ENCODE results near the gene MIPOL1. TPM values are rescaled to one million over a fixed set of nuclear protein-coding genes. Genes with fewer than 3 reads are reported as not detected.

The MIPOL1 gene
- total and polyA plus RNA-seq, 2 of the 13 experiments (the other 11 are each of a cell fraction or from before 2014, with no cell fraction given): 8.6 to 34.2 TPM

- TF ChIP-seq CSRNP2 (CRISPR knock-in tag; conservative IDR thresholded peaks at IDR 0.05; ENCODE audit: low read depth) (no peak), ZNF709 (CRISPR knock-in tag; IDR thresholded peaks at IDR 0.05) (no peak), ZNF33A (CRISPR knock-in tag; IDR thresholded peaks at IDR 0.05; ENCODE audit: borderline replicate concordance) (no peak), ZNF317 (CRISPR knock-in tag; IDR thresholded peaks at IDR 0.05) (no peak), ATF5 (CRISPR knock-in tag; IDR thresholded peaks at IDR 0.05; ENCODE audit: low read depth) (no peak), CCAR2 (optimal IDR thresholded peaks at IDR 0.05; ENCODE audit: low read depth, low read length) (no peak), ZNF549 (CRISPR knock-in tag; IDR thresholded peaks at IDR 0.05) (no peak), SATB2 (CRISPR knock-in tag; IDR thresholded peaks at IDR 0.05) (no peak), MXI1 (IDR thresholded peaks at IDR 0.05; ENCODE audit: borderline replicate concordance, low read depth, low read length) (no peak), TCF7 (IDR thresholded peaks at IDR 0.05; ENCODE audit: low read depth) (no peak), NCOA2 (CRISPR knock-in tag; IDR thresholded peaks at IDR 0.05) (no peak), ZNF207 (IDR thresholded peaks at IDR 0.05; ENCODE audit: borderline replicate concordance) (no peak), AHR (CRISPR knock-in tag; IDR thresholded peaks at IDR 0.05) (no peak), JDP2 (CRISPR knock-in tag; IDR thresholded peaks at IDR 0.05; ENCODE audit: borderline replicate concordance) (no peak), KDM3A (CRISPR knock-in tag; IDR thresholded peaks at IDR 0.05; ENCODE audit: low read depth) (no peak), RBM39 (IDR thresholded peaks at IDR 0.05; ENCODE audit: low read depth, low read length, poor library complexity, severe bottlenecking) (peak; percentile 5), ZNF468 (CRISPR knock-in tag; IDR thresholded peaks at IDR 0.05) (0 out of 2 replicates have a peak, but pooled peaks have one; percentile 8), TGIF2 (CRISPR knock-in tag; IDR thresholded peaks at IDR 0.05) (no peak), KLF6 (CRISPR knock-in tag; IDR thresholded peaks at IDR 0.05) (no peak), SRSF4 (IDR thresholded peaks at IDR 0.05; ENCODE audit: low read depth, low read length, poor library complexity, severe bottlenecking) (peak; percentile 31), BRF2 (CRISPR knock-in tag; IDR thresholded peaks at IDR 0.05) (no peak), JARID2 (CRISPR knock-in tag; IDR thresholded peaks at IDR 0.05; ENCODE audit: insufficient replicate concordance) (no peak), PHF20 (CRISPR knock-in tag; IDR thresholded peaks at IDR 0.05) (0 out of 2 replicates have a peak, but pooled peaks have one; percentile 14), TBX2 (CRISPR knock-in tag; IDR thresholded peaks at IDR 0.05; ENCODE audit: borderline replicate concordance) (no peak), PBX2 (CRISPR knock-in tag; IDR thresholded peaks at IDR 0.05) (no peak), TOE1 (CRISPR knock-in tag; IDR thresholded peaks at IDR 0.05) (no peak), MYPOP (CRISPR knock-in tag; IDR thresholded peaks at IDR 0.05) (no peak), SP5 (CRISPR knock-in tag; IDR thresholded peaks at IDR 0.05; ENCODE audit: borderline replicate concordance, low read depth) (no peak)
These were observed 394.3 kb downstream of the MIPOL1 start (continued) for GRCh38 chr14:37591941-37592481.
